Glomerular endothelial cell (primary cell): Measurements from ENCODE around the gene BHLHE40. TPM values are rescaled to one million over a fixed set of nuclear protein-coding genes. Genes with fewer than 3 reads are reported as not detected.

Experiments used
- DNase-seq: peaks from one replicate; pipeline ENCODE4 v3.0.0-alpha.2; 2011; ENCODE audit warnings: low read depth, low spot score; ENCODE audit errors: extremely low read depth
- total RNA-seq: library from RNA; depleted of rRNA; stranded (reverse); fragments of >200 nt; gene quantifications from 2 replicates; pipeline ENCODE4 v1.2.3, GENCODE V29; 2015

Gene BHLHE40
- total RNA-seq, 1 donor from 2014 or later: 74.4 TPM

DNA sequence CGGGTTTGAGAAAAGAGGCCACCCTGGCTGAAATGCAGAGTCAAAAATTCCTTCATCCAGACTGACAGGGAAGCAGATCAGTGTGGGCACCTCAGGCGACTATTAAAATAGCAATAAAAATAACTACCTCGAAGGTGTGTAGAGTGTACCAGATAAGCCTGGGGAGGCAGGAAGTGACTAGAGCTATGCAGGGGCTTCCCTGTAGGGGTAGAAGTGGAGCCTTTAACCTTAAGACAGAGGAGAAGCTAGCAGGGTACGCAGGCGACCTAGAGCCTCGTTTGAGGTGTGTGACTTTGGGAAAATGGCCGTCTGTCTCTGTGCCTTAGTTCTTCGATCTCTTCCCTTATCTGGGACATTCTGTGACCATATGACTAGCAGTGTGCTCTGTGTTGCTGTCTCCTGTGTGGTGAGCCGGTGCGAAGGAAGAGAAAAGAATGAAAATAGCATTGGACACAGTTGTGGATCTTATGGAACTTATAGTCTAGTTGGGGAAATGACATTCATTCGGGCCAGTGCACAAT lies 17.6 kb downstream of the BHLHE40 start:
- no peak for DNase-seq

DNA sequence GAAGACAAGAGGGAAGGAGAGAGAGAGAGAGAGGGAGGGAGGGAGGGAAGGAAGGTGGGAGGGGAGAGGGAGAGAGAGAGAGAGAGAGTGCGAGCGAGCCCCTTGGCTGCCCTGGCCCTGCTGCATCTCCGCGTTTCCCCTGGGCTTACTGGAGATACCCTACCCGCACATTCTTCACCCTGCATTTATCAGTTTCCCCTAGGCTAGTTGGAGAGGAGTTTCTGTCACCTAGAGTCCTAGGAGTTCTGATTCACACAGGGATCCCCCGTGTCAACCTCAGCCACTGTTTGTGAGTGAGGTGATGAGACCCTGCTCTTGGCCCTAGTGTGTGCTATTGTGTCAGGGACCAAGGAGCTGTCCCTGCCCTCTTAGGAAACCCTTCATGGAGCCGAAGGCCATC lies 18.7 kb downstream of the BHLHE40 start:
- no peak for DNase-seq

DNA sequence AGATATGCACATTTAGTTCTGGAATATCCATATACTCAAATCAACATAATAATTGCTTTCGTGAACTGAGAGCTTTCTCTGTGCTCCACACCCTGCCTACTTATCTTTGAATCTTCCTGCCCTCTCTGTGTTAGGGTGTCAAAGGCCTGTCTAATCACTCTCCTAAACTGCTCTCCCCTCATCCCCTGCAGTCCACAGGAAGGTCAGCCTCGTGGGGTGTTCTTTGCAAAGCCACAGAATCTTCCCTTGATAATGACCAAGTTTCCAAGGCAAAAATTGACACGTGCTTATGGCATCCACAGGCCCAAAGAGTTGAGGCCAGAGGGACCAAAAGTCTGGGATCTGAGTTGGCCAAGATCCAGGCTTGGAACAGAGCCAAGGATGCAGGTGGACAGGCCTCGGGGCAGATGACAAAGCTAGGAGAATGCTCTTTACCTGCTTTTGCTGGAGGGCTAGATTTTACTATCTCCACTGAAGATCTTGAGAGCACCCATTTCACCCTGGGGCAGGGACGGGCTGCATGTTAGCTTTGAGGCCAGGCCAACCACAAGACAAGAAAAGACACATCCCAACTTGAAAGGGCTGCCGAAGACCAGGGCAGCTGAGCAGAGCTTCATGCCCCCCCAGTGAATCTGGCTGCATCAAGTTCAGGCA lies 20.4 kb downstream of the BHLHE40 start:
- no peak for DNase-seq

DNA sequence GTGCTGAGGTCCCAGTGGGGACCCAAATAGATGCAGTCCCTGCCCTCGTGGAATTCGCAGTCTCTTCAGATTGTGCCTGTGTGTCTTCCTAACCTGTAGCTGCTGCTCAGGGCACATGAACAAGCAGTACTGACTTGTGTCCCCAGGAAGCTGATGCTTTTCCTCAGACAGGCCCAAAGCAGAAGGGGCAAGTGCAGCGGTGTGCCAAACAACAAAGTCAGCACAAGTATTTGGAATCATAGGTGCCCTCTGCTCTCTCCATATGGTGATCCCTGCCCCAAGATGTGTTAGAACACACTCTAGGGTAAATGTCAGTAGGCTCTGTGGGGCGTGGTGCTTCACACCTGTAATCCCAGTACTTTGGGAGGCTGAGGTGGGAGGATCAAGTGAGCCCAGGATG lies 21.9 kb downstream of the BHLHE40 start:
- DNase-seq: no peak

DNA sequence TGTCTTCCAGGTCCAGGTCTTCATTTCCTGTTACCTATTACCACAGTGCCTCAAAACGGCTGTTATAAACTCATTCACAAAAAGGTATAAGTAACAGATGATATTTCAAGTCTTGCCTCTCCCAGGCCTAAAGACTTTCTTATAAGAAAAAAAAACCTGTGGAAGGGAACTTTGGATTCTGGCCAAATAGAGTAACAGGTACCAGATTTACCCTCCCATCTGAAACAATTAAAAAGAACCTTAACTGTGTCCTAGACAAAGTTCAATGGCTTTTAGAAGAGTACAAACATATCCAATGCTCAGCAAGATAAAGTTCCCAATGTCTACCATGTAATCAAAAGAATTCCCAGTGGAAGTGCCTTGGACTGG lies 22.6 kb downstream of the BHLHE40 start:
- DNase-seq: no peak

DNA sequence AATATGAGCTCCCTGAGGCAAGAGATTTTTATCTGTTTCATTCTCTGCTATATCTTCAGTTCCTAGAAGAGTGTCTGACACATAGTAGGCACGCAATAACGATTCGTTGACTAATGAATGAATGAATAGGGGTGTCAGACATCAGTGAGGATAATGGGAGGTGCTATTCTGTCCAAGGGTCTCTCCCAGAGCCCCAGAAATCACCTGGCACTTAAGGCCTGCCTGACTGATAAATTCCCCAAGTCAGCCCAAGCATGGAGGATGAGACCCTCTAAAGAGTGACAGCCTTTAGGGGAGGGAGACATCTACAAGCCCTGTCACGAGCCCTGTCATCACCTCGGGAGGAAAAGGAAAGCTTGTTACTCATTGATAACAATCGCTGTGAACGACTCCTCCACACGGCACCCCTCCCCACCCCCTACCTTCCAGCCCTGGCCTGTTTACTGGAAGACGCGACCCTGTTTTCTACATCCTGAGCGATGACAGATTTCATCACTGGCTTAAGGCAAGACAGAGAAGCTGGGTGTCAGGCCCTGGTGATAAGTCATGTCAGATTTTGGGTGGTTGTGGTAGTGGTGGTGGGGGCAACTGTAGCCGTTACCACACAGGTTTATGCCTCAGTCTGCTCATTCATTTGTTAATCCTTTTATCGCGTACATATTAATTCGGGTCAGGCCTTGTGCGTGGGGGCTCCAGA lies 23.1 kb downstream of the BHLHE40 start:
- DNase-seq: no peak

DNA sequence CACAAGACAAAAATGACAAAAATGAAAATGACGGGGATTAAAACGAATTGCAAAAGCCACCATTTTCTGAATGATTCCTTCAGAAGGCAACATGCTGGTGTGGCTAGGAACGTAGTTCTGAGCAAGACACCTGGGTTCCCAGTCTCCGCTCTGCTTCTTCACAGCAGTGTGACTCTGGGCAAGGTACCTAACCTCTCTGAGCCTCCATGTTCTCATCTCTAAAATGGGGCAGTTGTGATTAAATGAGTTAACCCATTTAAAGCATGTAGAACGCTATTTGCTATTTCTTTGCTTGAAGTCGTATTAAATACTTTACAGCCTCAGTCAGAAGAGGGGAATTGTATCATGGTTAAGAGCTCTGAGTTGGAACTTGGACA lies 23.6 kb downstream of the BHLHE40 start:
- DNase-seq: no peak

DNA sequence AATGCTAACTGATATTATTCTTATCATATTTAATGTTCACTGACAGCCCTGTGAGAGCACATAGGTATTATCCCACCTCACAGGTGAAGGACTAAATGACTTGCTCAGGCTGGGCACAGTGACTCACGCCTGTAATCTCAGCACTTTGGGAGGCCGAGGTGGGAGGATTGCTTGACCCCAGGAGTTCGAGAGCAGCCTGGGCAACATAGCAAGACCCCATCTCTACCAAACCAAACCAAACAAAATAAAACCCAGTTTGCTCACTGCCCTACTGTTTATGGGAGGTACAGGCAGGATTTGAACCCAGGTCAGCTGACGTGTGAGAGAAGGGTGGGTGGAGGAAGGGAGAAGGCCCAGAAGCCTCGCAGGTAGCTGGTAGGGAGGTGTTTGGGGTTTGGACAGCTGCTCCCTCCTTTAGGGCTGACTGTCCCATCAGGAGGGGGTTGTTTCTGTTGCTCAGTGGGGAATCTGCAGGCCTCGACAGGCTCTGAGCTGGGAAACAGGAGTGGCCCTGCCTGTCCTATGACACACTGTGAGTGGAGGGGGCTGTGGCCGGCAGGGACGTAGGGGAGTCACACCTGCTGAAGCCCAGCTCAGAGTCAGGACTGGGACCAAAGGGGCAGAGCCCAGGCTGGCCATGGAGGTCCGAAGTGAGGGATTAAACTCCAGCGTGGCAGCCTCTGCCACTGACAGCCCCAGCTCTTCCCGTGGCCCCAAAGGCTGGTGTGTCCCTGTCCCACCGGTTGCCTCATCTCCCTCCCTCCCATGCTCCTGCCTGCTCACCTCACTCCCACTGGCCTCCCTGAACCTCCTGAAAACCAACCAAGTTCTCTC lies 25.3 kb downstream of the BHLHE40 start:
- DNase-seq: no peak

DNA sequence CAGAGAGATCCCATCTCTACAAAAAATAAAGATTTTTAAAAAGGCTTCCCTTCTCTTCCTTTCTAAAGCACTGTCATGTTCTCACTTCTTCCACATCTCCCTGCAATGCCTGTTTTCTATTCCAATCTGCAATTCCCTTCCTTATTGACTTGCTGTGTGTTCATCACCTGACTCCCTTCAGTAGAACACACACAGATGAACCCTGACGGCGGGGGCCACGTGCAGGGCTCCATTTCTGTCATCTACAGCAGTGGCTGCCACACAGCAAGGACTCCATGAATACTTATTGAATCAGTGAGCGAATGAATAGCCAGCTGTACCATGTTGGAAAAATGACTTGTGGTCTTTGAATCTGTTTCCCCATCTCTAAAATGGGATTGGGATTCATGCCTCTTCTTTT lies 26.1 kb downstream of the BHLHE40 start:
- DNase-seq: no peak

DNA sequence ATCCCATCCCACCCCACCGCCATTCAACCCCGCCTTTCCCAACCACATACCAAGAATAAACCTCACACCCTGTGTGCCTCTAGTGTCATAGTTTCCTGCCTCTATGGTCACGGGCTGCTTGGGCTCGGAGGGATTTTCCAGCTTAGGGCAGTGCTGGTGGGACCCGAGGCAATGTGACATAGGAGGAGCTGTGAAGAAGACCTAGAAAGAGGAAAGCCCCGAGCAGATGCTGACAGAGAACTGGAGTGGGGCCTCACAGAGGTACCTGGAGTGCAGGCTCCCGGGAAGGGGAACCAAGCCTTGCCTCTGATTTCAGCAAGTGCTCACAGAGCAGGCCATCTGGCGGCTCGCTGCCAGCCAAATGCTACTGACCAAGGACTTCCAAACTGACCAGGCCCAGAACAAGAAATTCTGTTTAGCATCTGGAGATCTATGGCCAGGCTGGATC lies 27.5 kb downstream of the BHLHE40 start:
- DNase-seq: no peak

DNA sequence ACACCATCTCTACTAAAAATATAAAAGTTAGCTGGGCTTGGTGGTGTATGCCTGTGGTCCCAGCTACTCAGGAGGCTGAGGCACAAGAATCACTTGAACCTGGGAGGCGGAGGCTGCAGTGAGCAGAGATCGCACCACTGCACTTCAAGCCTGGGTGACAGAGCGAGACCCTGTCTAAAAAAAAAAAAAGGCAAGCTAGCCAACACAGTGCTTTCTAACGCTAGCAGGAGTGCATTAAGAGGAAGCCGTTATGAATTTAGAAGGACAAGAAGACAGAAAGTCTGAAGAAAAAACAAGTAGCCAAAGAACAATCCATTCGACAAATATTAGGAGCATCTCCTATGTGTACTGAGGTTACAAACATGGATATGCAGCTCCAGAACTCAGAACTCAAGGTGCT lies 28.6 kb downstream of the BHLHE40 start:
- DNase-seq: no peak

DNA sequence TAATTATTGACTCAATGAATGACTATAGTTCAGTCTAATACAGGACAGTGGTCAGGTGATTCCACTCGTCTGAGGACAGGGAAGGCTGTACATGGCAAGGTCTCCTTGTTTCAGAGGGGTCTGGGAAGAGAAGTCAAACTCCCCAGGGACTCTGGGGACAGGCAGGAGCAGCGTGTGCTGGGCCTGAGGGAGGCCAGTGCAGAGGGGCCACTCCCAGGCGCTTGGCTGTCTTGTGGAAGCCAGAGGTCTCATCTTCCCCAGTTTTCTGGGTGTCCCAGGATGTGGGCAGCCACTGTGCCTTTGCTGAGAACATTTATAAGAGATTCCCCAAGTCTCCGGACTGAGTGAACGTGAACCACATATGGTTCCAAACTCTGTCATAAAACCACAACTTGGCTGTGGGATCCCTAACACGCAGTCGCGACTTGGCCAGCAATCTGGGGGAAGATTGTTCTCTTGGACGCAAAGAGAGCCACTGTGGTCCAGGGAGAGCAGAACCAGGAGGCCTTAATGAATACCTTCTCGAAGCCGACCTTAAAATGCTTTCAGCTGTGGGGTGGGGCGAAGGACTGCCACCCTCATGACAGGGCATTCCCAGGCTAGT lies 30.4 kb downstream of the BHLHE40 start:
- no peak for DNase-seq

DNA sequence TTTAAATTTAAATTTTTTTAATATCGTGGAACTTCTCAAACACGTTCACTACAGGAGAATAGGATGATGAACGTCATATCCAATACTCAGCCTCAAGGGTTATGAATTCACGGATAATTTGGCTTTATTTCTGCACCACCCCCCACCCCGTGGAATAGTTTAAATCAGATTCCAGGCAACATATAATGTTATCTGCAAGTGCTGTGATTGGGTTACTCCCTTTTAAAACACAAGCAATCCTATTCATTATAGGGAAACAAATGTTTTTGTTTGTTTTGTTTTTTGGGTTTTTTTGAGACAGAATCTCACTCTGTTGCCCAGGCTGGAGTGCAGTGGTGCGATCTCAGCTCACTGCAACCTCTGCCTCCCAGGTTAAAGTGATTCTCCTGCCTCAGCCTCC lies 30.9 kb downstream of the BHLHE40 start:
- no peak for DNase-seq

DNA sequence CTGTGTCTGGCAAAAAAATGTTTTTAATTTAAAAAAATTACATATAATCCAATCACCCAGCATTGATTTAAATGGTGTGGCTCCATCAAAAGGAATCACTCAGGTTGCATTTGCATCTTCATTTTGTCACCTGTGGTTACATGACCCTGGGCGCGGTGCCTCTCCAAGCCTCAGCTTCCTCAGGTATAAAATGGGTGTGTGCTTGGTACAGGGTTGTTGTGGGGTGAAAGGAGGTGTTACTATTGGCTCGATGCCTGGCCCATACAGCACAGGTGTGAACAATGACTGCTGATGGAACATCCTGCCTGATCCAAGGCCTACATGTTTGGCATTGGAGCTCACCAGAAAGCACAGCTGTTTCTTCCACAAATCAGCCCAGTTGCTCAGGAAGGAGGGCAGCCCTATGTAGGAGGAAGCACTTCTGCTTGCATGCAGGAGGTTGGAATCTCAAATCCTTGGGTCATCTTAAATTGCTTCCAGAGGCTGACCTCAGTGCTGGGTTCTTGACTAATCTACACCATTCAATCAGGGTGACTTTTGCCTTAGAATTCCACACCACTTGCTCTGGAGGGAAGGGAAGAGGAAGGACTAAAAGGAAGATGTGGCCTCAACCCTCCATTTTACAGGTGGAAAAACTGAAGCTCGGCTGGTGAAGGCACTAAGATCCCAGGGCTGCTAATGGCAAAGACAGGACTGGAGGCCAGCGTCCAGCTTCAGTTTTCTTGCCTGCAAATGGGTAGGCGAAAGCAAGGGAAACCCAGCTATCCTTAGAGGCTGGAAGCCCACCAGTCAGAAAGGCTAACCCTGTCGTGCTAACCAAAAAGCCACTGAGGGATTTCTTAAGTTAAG lies 31.7 kb downstream of the BHLHE40 start:
- no peak for DNase-seq

DNA sequence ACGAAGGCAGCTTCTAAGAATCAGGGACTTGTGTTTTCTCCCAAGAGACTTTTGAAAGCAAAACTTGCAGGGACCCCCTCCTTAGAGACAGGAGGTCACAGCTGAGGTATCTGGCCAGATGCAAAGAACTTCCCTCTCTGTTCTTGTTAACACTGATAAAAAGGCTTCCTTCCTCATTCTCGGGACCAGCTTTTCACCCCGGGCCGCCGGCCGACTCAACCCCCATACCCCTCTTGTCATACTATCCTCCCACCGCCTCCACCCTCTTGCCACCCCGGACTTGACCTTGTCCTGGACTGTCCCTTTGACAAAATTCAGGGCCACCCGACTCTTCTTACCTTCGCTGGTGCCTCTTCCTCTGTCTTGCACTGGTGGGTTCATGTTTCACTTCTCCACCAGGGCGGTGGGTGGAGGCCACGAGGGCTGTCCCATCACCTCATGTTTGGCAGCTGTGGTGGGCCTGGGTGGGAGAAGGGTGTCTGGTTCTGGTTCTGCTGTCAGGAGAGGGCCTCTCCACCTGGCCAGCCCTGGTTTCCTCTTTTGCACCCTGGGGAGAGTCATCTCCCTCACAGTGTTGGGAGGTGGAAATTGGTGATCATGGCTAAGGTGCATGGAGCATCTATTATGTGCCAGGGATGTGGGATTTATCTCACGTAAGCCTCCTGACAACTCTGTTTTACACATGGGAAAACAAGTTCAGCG lies 32.5 kb downstream of the BHLHE40 start:
- no peak for DNase-seq

DNA sequence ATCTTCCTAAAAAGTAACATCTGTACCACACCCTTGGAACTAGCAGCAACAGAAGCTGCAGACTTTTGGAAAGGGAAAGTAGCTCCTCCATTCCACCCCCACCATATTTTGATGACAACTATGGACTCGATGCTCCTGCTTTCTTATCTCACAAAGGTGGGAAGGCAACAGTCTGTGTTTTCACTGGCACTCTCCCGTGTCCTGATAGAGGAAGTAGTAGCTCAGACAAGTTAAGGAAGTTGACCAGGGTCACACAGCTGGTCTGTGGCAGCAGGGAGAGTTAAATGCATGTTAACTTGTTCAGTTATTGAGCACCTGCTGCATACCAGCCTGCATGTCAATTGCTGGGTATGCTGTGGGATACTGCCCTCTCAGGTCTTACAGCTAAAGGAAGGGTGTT lies 33.1 kb downstream of the BHLHE40 start:
- no peak for DNase-seq

DNA sequence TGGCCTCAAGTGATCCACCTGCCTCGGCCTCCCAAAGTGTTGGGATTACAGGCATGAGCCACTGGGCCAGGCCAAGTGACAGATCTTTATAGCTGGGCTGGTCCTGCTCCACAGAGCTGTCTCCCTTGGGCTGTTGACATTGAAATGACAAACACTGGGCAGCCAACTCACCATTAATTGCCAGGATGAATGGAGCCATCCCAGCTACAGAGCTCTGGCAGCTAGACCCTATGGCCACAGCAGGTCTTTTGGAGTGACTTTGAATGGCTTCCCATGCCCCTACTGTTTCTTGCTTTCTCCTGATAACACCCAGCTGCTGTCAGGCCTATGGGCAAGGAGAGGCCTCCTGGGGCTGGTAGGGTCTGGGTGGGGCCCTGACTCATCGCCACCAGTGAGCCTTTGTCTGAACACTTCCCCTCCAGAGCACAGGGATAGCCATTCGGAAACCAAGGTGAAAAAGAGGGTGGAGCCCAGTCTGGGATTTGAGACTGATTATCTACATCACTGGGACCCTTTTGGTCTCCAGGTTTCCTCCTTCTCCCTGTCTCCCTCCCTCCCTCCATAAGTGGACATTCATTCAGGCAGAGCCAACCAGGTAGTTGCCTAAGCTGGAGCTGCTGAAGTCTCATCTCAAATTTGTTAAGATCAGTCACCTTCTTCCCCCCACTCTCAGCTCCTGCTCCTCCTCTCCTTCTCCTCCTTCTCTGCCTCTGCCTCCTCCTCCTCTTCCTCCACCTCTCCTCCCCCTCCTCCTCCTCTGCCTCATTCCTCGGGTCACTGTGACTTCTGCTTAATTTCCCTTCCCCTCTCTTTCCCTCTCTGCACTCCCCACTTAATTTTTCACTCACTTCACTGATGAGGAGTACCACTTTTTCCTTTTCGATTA lies 34.0 kb downstream of the BHLHE40 start:
- DNase-seq: no peak

DNA sequence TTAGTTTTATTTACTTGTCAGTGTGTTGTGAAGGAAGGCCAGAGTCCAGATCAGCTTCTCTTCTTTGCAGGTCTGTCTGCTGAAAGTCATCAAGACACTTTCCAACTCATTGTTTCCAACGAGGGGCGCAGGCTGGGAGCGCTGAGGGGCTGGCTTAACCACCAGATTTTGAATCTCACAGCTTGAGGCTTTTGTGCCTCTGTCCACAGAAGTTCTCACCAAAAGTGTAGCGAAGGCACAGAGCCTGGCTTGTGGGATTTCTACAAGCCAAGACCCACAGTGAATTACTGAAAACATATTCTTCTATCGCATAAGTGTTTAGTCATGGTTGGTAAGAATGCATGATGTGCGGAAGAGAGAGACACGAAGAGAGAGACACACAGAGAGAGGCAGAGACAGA lies 35.2 kb downstream of the BHLHE40 start:
- no peak for DNase-seq

DNA sequence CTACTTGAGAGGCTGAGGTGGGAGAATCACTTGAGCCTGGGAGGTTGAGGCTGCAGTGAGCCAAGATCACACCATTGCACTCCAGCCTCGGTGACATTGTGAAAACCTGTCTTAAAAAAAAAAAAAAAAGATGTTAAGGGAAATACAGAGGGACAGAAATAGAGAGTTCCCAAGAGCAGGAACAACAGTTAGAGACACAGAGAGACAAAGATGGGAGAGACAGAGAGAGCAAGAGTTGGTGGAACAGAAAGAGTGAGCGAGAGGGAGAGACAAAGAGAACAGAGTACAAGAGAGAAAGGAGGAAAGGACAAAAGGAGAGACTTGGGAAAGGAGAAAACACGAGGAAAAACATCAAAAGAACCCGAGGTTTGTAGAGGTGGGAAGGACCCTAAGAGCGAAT lies 35.8 kb downstream of the BHLHE40 start:
- no peak for DNase-seq
